H1 (cell line): ENCODE measurements around the gene TMEM128. TPM values are rescaled to one million over a fixed set of nuclear protein-coding genes. Genes with fewer than 3 reads are reported as not detected.

Experiments used
- CTCF ChIA-PET: fragments of 300-600 bp; sonication (Branson Sonifier 250); formaldehyde crosslinking; loops from one replicate; lab custom pipeline; 2021; ENCODE audit not compliant: partially characterized antibody; lab: Charles Lee
- POLR2A ChIA-PET: fragments of 300-600 bp; sonication (Branson Sonifier 250); formaldehyde crosslinking; loops from one replicate; lab custom pipeline; 2021; ENCODE audit warnings: inconsistent platforms; ENCODE audit not compliant: partially characterized antibody; lab: Charles Lee
- DNase-seq, 2 experiments: peaks; one replicate each; pipeline versions ENCODE4 v3.0.0 to v3.0.0-alpha.2; 2010 to 2022; ENCODE audit warnings: low spot score in 2 of 2, low read depth in 1 of 2, mixed read lengths in 1 of 2
- FAIRE-seq: peaks from 2 replicates; lab custom pipeline; 2011; peaks lifted over from hg19 to GRCh38; lab: Jason Lieb, UNC
- H2AFZ ChIP-seq: 2 replicates; pipeline ENCODE4 v1.8.1; 2012; ENCODE audit warnings: low read length, inconsistent platforms
- H2AK5ac ChIP-seq: 2 replicates; pipeline ENCODE4 v1.6.1; 2013; ENCODE audit warnings: low read depth, low read length
- H2BK120ac ChIP-seq: replicated peaks from 2 replicates; pipeline ENCODE3; 2013; ENCODE audit warnings: low read depth, low read length, inconsistent platforms
- H2BK12ac ChIP-seq: 2 replicates; pipeline ENCODE4 v1.6.1; 2013; ENCODE audit warnings: low read depth, low read length
- H2BK15ac ChIP-seq: 2 replicates; pipeline ENCODE4 v1.6.1; 2013; ENCODE audit warnings: low read length
- H2BK20ac ChIP-seq: 2 replicates; pipeline ENCODE4 v1.6.1; 2013; ENCODE audit warnings: low read length
- H2BK5ac ChIP-seq: 2 replicates; pipeline ENCODE4 v1.6.1; 2013; ENCODE audit warnings: low read depth, low read length
- H3K14ac ChIP-seq: 2 replicates; pipeline ENCODE4 v1.6.1; 2013; ENCODE audit warnings: inconsistent platforms; ENCODE audit not compliant: insufficient read length
- H3K18ac ChIP-seq: 2 replicates; pipeline ENCODE4 v1.6.1; 2013; ENCODE audit warnings: low read length; ENCODE audit errors: extremely low read depth
- H3K23ac ChIP-seq: 2 replicates; pipeline ENCODE4 v1.6.1; 2013; ENCODE audit warnings: inconsistent platforms; ENCODE audit not compliant: insufficient read length
- H3K23me2 ChIP-seq: 2 replicates; pipeline ENCODE4 v1.6.1; 2013; ENCODE audit warnings: low read depth, low read length
- H3K27ac ChIP-seq: 2 replicates; pipeline ENCODE4 v1.6.1; 2011; ENCODE audit warnings: low read depth, low read length, inconsistent platforms
- H3K27me3 ChIP-seq, 4 experiments: replicated peaks in 1 of 4; 1 replicate in 1 of 4; 2 replicates in 3 of 4; pipeline versions ENCODE4 v1.6.1 to v1.8.1; 2011 to 2013; ENCODE audit warnings: low read length in 3 of 4, mild to moderate bottlenecking in 3 of 4, inconsistent platforms in 2 of 4, mixed read lengths in 2 of 4, moderate library complexity in 1 of 4; ENCODE audit not compliant: control insufficient read depth in 3 of 4, insufficient read depth in 3 of 4; ENCODE audit errors: extremely low read depth in 1 of 4
- H3K36me3 ChIP-seq, 4 experiments: 2 replicates each; pipeline versions ENCODE4 v1.6.1 to v1.8.1; 2011 to 2013; ENCODE audit warnings: mild to moderate bottlenecking in 4 of 4, low read length in 3 of 4, moderate library complexity in 2 of 4, control low read depth in 1 of 4, inconsistent platforms in 1 of 4; ENCODE audit not compliant: insufficient read depth in 4 of 4, control insufficient read depth in 2 of 4
- H3K4ac ChIP-seq: replicated peaks from 2 replicates; pipeline ENCODE3; 2013; ENCODE audit warnings: low read length, low read depth, mixed read lengths, inconsistent platforms; ENCODE audit not compliant: insufficient read length
- H3K4me1 ChIP-seq, 4 experiments: replicated peaks in 1 of 4; 1 replicate in 1 of 4; 2 replicates in 3 of 4; pipeline versions ENCODE4 v1.6.1 to v1.8.1; 2011 to 2013; ENCODE audit warnings: low read length in 3 of 4, inconsistent platforms in 2 of 4, mixed read lengths in 1 of 4; ENCODE audit not compliant: insufficient read depth in 4 of 4, control insufficient read depth in 3 of 4
- H3K4me2 ChIP-seq, 2 experiments: 2 replicates each; pipeline versions ENCODE4 v1.6.1 to v1.8.1; 2011 to 2013; ENCODE audit warnings: low read depth in 2 of 2, low read length in 2 of 2, control low read depth in 1 of 2, inconsistent platforms in 1 of 2, mild to moderate bottlenecking in 1 of 2; ENCODE audit not compliant: insufficient read depth in 1 of 2
- H3K4me3 ChIP-seq, 4 experiments: fragments of 200-600, 300-600 bp in 1 of 4; sonication (generic), shearing (Covaris generic), sonication (Bioruptor Twin) in 1 of 4; 2 replicates each; pipeline versions ENCODE4 v1.5.1 to v1.8.1; 2011 to 2016; ENCODE audit warnings: low read length in 4 of 4, low read depth in 3 of 4, control low read depth in 2 of 4, inconsistent platforms in 2 of 4, mild to moderate bottlenecking in 2 of 4, mixed read lengths in 1 of 4, moderate library complexity in 1 of 4; ENCODE audit not compliant: insufficient read depth in 2 of 4; ENCODE audit errors: extremely low read depth in 1 of 4
- H3K56ac ChIP-seq: replicated peaks from 2 replicates; pipeline ENCODE3; 2013; ENCODE audit warnings: low read depth, mild to moderate bottlenecking, mixed read lengths, low read length, inconsistent platforms; ENCODE audit not compliant: insufficient read length
- H3K79me1 ChIP-seq: 2 replicates; pipeline ENCODE4 v1.6.1; 2013; ENCODE audit warnings: low read depth, low read length, control low read depth
- H3K79me2 ChIP-seq, 2 experiments: 2 replicates each; pipeline versions ENCODE4 v1.6.1 to v1.8.1; 2012 to 2013; ENCODE audit warnings: low read length in 2 of 2, mild to moderate bottlenecking in 2 of 2, inconsistent platforms in 1 of 2; ENCODE audit not compliant: insufficient read depth in 2 of 2, control insufficient read depth in 1 of 2
- H3K9ac ChIP-seq, 4 experiments: replicated peaks in 1 of 4; 1 replicate in 1 of 4; 2 replicates in 3 of 4; pipeline versions ENCODE4 v1.6.1 to v1.8.1; 2011 to 2013; ENCODE audit warnings: low read depth in 3 of 4, low read length in 3 of 4, control low read depth in 2 of 4, mild to moderate bottlenecking in 2 of 4, moderate library complexity in 2 of 4, inconsistent platforms in 1 of 4; ENCODE audit errors: extremely low read depth in 1 of 4
- H3K9me3 ChIP-seq, 2 experiments: 2 replicates each; pipeline versions ENCODE4 v1.6.1 to v1.8.1; 2012 to 2013; ENCODE audit warnings: mild to moderate bottlenecking in 2 of 2, moderate library complexity in 2 of 2, control low read depth in 1 of 2, inconsistent platforms in 1 of 2, low read depth in 1 of 2, low read length in 1 of 2, mixed read lengths in 1 of 2; ENCODE audit not compliant: insufficient read depth in 2 of 2
- H4K20me1 ChIP-seq, 2 experiments: replicated peaks in 1 of 2; 2 replicates each; pipeline versions ENCODE3 to v1.8.1; 2011 to 2013; ENCODE audit warnings: inconsistent platforms in 2 of 2, low read length in 2 of 2, mild to moderate bottlenecking in 1 of 2; ENCODE audit not compliant: insufficient read depth in 2 of 2, control insufficient read depth in 1 of 2
- H4K5ac ChIP-seq: 2 replicates; pipeline ENCODE4 v1.6.1; 2013; ENCODE audit warnings: low read length, low read depth, mixed read lengths, inconsistent platforms; ENCODE audit not compliant: insufficient read length
- H4K8ac ChIP-seq: 2 replicates; pipeline ENCODE4 v1.8.0; 2013; ENCODE audit warnings: mild to moderate bottlenecking, moderate library complexity, low read length, inconsistent platforms; ENCODE audit not compliant: insufficient read depth; ENCODE audit errors: extremely low read depth
- H4K91ac ChIP-seq: replicated peaks from 2 replicates; pipeline ENCODE3; 2013; ENCODE audit warnings: low read length, mixed read lengths, inconsistent platforms; ENCODE audit not compliant: insufficient read length
- BACH1 ChIP-seq: IDR thresholded peaks from 2 replicates; pipeline ENCODE4 v1.6.1; 2012; ENCODE audit warnings: low read length, improper control_type of control experiment
- SUZ12 ChIP-seq: fragments of 200-600 bp; sonication (generic); IDR thresholded peaks from 2 replicates; pipeline ENCODE4 v1.6.1; 2012; ENCODE audit warnings: mild to moderate bottlenecking, inconsistent platforms, low read length, moderate library complexity, mixed read lengths
- WGBS, 2 experiments: shearing (Covaris generic) in 1 of 2; methylation state at CpG; one replicate each; pipeline versions ENCODE4 v1.1.6 to v1.1.7; 2013 to 2015; ENCODE audit warnings: low lambda C conversion rate in 2 of 2, mixed read lengths in 2 of 2, inconsistent platforms in 1 of 2, low coverage in 1 of 2, missing lambda C conversion rate in 1 of 2; ENCODE audit not compliant: insufficient replicate concordance in 2 of 2, insufficient coverage in 1 of 2, insufficient read length in 1 of 2; ENCODE audit errors: extremely low coverage in 1 of 2, missing lambda C conversion rate in 1 of 2; 5-methylcytosine and 5-hydroxymethylcytosine counted together
- polyA plus RNA-seq, 7 experiments: library from polyadenylated mRNA; depleted of rRNA in 3 of 7; stranded (reverse) in 5 of 7; unstranded in 2 of 7; fragments of >200 nt in 5 of 7; fragments of 200-250 nt in 2 of 7; gene quantifications; 1 replicate in 5 of 7; 2 replicates in 1 of 7; 4 replicates in 1 of 7; pipeline versions ENCODE4 v1.2.1 to v1.2.3, GENCODE V29; 2011 to 2013; ENCODE audit warnings: missing spikeins in 2 of 7, mixed read lengths in 2 of 7
- total RNA-seq: library from RNA; stranded (reverse); fragmentation: NEBNext Ultra II Directional; extraction: Animal tissue kit (Norgen Biotek cat#: 25700); gene quantifications from 2 replicates; pipeline ENCODE4 v1.2.1, GENCODE V29; 2021

The TMEM128 gene
- total and polyA plus RNA-seq, 2 of the 8 experiments (the other 6 are each of a cell fraction or from before 2014, with no cell fraction given) = 17.7 to 33.6 TPM

DNA sequence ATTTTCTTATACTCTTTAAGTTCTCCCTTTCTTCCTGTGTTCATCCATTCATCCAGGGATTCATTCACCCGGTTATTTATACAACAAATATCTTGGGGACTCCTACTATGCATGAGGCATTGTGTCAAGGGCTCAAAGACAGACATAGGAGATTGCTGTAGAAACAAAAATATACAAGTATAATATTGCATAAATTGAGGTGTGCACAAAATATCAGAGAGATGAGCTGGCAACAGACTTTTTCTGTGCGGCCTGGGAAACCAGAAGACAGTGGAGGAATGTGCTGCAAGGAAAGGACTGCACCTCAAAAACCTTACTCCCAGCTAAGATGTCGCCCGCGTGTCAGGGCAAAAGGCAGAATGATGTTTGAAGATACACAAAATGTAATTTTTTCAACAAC, 30.9 kb downstream of the TMEM128 start:
- DNase-seq (no peak), FAIRE-seq (no peak)
- Histone ChIP-seq H4K5ac (no peak overlapping the region), H3K18ac (no peak overlapping the region), H4K91ac (no peak overlapping the region), H3K36me3 (no peaks in the 10 kb centered on the region), H3K9ac (no peak overlapping the region), H4K20me1 (no peaks in the 10 kb centered on the region), H2AK5ac (no peak overlapping the region), H3K4me2 (no peak overlapping the region), H2BK15ac (no peak overlapping the region), H3K14ac (no peak overlapping the region), H2BK5ac (no peak overlapping the region), H2BK120ac (no peak overlapping the region), H3K27me3 (no peaks in the 10 kb centered on the region; a peak in 3 of 7 replicates), H3K27ac (no peak overlapping the region), H3K23me2 (no peaks in the 10 kb centered on the region), H2AFZ (no peak overlapping the region), H3K9me3 (no peaks in the 10 kb centered on the region), H3K4me3 (no peak overlapping the region), H3K79me1 (no peaks in the 10 kb centered on the region), H3K23ac (no peak overlapping the region), H3K4ac (no peak overlapping the region), H4K8ac (no peak overlapping the region), H3K4me1 (peaks cover 0 to 8% (median 0%) of the 10 kb centered on the region in 4 experiments; a peak in 2 of 7 replicates), H2BK12ac (no peak overlapping the region), H3K56ac (no peak overlapping the region), H2BK20ac (no peak overlapping the region), H3K79me2 (no peaks in the 10 kb centered on the region)
- ChIA-PET POLR2A (no interaction called here), CTCF (no interaction called here)
- WGBS, 2 experiments = 85% methylated on average over 5 of the region's 5 CpGs; no CpG with 5 or more reads in 1 of the 2 experiments
- TF ChIP-seq SUZ12 (no peak), BACH1 (no peak)
